Measurements from ENCODE around the gene TERB2. TPM values are rescaled to one million over a fixed set of nuclear protein-coding genes. Genes with fewer than 3 reads are reported as not detected.
"Not testable (repeated sequence)": the region's sequence is repeated elsewhere in the genome, so short reads cannot be mapped to it uniquely, and the experiment has no call there.

The TERB2 gene, protein sequence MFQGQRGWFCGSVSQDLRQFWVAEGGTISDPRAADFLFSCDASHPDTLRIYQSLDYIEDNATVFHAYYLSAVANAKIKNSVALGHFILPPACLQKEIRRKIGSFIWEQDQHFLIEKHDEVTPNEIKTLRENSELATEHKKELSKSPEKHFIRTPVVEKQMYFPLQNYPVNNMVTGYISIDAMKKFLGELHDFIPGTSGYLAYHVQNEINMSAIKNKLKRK
- total RNA-seq = not detected

DNA sequence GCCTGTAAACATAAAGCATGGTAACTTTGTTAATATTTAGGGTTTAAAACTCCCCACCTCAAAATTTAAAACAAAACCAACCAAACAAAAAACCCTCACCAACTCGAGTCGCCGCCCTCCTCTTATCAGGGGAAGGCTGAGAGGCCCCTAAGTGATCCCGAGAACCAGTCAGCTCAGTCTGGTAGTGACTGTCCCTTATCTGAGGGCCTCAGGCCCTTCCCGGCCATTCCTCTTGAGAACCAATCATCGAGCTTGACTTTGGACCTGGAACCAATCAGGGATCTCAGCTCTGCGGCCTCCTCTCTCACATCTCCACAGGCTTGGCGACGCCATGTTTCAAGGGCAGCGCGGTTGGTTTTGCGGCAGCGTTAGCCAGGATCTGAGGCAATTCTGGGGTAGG lies at the start of gene TERB2:
TSS of gene TERB2 (plus strand) at position 300 of the 400 bp plus-strand sequence. CDS start at position 332, 32 bp downstream.
- Mint-ChIP-seq H3K36me3 (ENCODE audit: low read depth) (no peaks in the 10 kb centered on the region), H3K9me3 (no peaks in the 10 kb centered on the region), H3K27ac (no peak within 1 kb of the TSS), H3K4me3 (no peak within 1 kb of the TSS), H3K4me1 (ENCODE audit: low read depth) (no peaks in the 10 kb centered on the region), H3K27me3 (ENCODE audit: low read depth) (no peaks in the 10 kb centered on the region)
- intact Hi-C loops (cut with micrococcal nuclease) = no loop called here
- CTCF ChIA-PET = interaction anchor here (0.6 kb wide), 1 partner anchor 409 kb away, joined by 3 read pairs; no protein-coding TSS in a partner anchor
- DNase-seq = no peak

GRCh38 chr15:44909423-44909822 lies 47.1 kb upstream of the TERB2 start:
- no peaks in the 10 kb centered on the region for H3K36me3 Mint-ChIP-seq (ENCODE audit: low read depth)
- peaks cover 2% of the 10 kb centered on the region for H3K27me3 Mint-ChIP-seq (ENCODE audit: low read depth)
- peaks cover 9% of the 10 kb centered on the region for H3K4me1 Mint-ChIP-seq (ENCODE audit: low read depth)
- CTCF ChIA-PET = interaction anchor here (0.6 to 0.7 kb wide), 2 partner anchors 118 to 304 kb away, joined by 3 to 4 read pairs; no protein-coding TSS in a partner anchor
- DNase-seq = no peak
- no peak overlapping the region for H3K27ac Mint-ChIP-seq
- peaks cover 1% of the 10 kb centered on the region for H3K9me3 Mint-ChIP-seq
- intact Hi-C loops (cut with micrococcal nuclease) = no loop called here
- no peak overlapping the region for H3K4me3 Mint-ChIP-seq

DNA sequence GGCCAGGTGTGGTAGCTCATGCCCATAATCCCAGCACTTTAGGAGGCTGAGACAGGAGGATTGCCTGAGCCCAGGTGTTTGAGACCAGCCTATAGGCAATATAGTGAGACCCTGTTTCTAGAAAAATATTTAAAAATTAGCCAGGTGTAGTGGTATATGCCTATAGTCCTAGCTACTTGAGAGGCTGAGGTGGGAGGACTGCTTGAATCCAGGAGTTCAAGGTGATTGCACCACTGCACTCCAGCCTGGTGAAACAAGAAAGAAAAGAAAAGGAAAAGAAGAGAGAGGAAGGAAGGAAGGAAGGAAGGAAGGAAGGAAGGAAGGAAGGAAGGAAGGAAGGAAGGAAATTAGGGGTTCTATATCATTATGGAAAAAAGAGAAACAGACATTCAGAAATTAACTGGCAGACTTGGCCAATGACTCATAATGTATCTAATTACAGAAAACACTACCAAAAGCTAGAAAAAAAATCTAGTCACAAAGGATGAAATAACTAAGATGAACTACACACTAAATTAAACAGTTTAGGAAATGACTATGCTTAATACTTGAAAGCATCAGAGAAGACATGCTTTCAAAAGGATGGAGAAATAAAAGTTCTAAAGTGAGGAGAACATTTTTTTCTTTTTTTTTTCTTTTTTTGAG lies 45.4 kb upstream of the TERB2 start:
- peaks cover 6% of the 10 kb centered on the region for H3K4me1 Mint-ChIP-seq (ENCODE audit: low read depth)
- CTCF ChIA-PET = interaction anchor here (0.5 to 2.2 kb wide), 4 partner anchors 15 to 340 kb away, joined by 3 to 10 read pairs (median 6); no protein-coding TSS in a partner anchor
- intact Hi-C loops (cut with micrococcal nuclease) = loop anchor here (1.0 to 2.0 kb wide), 2 partner anchors 29 to 602 kb away; no protein-coding TSS in a partner anchor
- H3K9me3 Mint-ChIP-seq = peaks cover 1% of the 10 kb centered on the region
- no peak for DNase-seq
- H3K36me3 Mint-ChIP-seq (ENCODE audit: low read depth) = no peaks in the 10 kb centered on the region
- no peak overlapping the region for H3K27ac Mint-ChIP-seq
- H3K27me3 Mint-ChIP-seq (ENCODE audit: low read depth) = peaks cover 2% of the 10 kb centered on the region
- H3K4me3 Mint-ChIP-seq = no peak overlapping the region

GRCh38 chr15:44912186-44912585 lies 44.3 kb upstream of the TERB2 start:
- H3K4me3 Mint-ChIP-seq; H3K36me3 Mint-ChIP-seq (ENCODE audit: low read depth); intact Hi-C loops (cut with micrococcal nuclease): not testable (repeated sequence)

GRCh38 chr15:44912974-44913448 lies 43.5 kb upstream of the TERB2 start:
- intact Hi-C loops (cut with micrococcal nuclease); H3K27me3 Mint-ChIP-seq (ENCODE audit: low read depth); H3K4me3 Mint-ChIP-seq; H3K36me3 Mint-ChIP-seq (ENCODE audit: low read depth); DNase-seq; H3K27ac Mint-ChIP-seq; H3K4me1 Mint-ChIP-seq (ENCODE audit: low read depth); H3K9me3 Mint-ChIP-seq: not testable (repeated sequence)
- CTCF ChIA-PET = interaction anchor here (0.6 to 2.2 kb wide), 3 partner anchors 60 to 1278 kb away, joined by 4 to 10 read pairs (median 7); no protein-coding TSS in a partner anchor

More at GRCh38 chr15:44912186-44912585, 44.3 kb upstream of the TERB2 start:
- CTCF ChIA-PET = interaction anchor here (2.2 kb wide), 1 partner anchor 59 kb away, joined by 10 read pairs; no protein-coding TSS in a partner anchor
- H3K4me1 Mint-ChIP-seq (ENCODE audit: low read depth); H3K27me3 Mint-ChIP-seq (ENCODE audit: low read depth); H3K9me3 Mint-ChIP-seq; DNase-seq; H3K27ac Mint-ChIP-seq: not testable (repeated sequence)

DNA sequence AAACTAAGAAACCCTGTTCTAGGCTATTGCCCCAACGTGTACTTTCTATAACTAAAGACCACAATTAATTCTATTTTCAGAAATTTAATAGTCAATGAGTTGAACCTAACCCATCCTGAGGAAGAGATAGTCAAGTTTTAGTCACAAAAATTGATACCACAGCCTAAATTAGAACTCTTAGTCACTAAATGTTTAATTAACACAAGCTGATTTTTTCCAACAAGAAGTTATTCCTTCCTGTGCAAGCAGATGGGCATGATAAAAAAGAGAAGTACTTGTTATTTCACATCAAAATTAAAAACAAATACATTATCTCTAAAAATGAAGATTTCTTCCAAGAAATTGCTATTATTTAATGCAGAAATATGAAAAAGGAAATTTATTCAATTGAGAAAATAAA lies 38.4 kb upstream of the TERB2 start:
- peaks cover 2% of the 10 kb centered on the region for H3K27me3 Mint-ChIP-seq (ENCODE audit: low read depth)
- intact Hi-C loops (cut with micrococcal nuclease) = loop anchor here (5.0 kb wide), 1 partner anchor 341 kb away; no protein-coding TSS in a partner anchor
- H3K9me3 Mint-ChIP-seq = no peaks in the 10 kb centered on the region
- H3K4me1 Mint-ChIP-seq (ENCODE audit: low read depth) = no peaks in the 10 kb centered on the region
- H3K4me3 Mint-ChIP-seq = no peak overlapping the region
- no peak overlapping the region for H3K27ac Mint-ChIP-seq
- CTCF ChIA-PET = no interaction called here
- no peaks in the 10 kb centered on the region for H3K36me3 Mint-ChIP-seq (ENCODE audit: low read depth)
- DNase-seq = no peak

DNA sequence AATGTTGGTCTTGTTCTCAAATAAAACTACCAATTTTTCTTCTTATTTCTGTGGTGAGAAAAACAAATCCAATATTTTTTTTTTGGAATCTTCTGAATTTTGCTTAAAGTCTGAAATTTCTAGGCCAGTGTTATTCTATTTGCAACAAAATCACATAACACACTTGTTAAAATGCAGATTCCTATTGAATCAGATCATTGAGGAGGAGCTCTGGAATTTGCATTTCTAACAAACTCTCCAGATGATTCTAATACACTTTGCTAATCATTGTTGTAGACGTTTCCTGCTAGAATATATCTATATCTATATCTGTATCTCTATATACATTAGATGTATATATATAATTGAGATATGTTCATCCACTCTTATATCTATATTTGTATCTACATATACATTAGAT lies 27.8 kb upstream of the TERB2 start:
- H3K4me3 Mint-ChIP-seq; H3K36me3 Mint-ChIP-seq (ENCODE audit: low read depth); H3K27me3 Mint-ChIP-seq (ENCODE audit: low read depth); H3K4me1 Mint-ChIP-seq (ENCODE audit: low read depth); DNase-seq; intact Hi-C loops (cut with micrococcal nuclease); H3K9me3 Mint-ChIP-seq; H3K27ac Mint-ChIP-seq; CTCF ChIA-PET: not testable (repeated sequence)

DNA sequence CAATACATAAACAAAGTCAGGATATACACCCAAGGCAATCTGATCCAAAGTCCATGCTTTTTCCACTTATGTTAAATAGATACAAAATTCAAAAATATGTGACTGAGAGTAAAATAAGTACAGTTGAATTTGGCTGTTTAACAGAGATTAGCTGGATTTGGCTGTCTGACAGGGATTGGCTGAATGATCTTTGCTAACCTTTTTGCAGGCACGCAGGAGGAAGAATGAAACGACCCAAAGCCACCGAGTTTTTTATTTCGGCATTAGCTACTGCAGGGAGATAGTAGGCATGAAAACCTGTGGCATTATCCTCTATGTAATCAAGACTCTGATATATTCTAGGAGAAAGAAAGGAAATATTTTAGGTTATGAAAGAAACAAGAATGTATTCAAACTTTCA lies 26.2 kb upstream of the TERB2 start:
- H3K27me3 Mint-ChIP-seq (ENCODE audit: low read depth); H3K9me3 Mint-ChIP-seq; intact Hi-C loops (cut with micrococcal nuclease); H3K4me1 Mint-ChIP-seq (ENCODE audit: low read depth); DNase-seq; H3K4me3 Mint-ChIP-seq; H3K27ac Mint-ChIP-seq; CTCF ChIA-PET; H3K36me3 Mint-ChIP-seq (ENCODE audit: low read depth): not testable (repeated sequence)

- H3K27me3 Mint-ChIP-seq (ENCODE audit: low read depth); intact Hi-C loops (cut with micrococcal nuclease); H3K36me3 Mint-ChIP-seq (ENCODE audit: low read depth); CTCF ChIA-PET; DNase-seq; H3K4me1 Mint-ChIP-seq (ENCODE audit: low read depth); H3K27ac Mint-ChIP-seq; H3K4me3 Mint-ChIP-seq; H3K9me3 Mint-ChIP-seq: not testable (repeated sequence)
Measured at GRCh38 chr15:44958302-44958701, 1.8 kb downstream of the TERB2 start.

GRCh38 chr15:44968475-44968874 lies 12.0 kb downstream of the TERB2 start:
- no peak for DNase-seq
- H3K27me3 Mint-ChIP-seq (ENCODE audit: low read depth) = no peaks in the 10 kb centered on the region
- no peak overlapping the region for H3K27ac Mint-ChIP-seq
- intact Hi-C loops (cut with micrococcal nuclease) = loop anchor here (2.0 kb wide), 2 partner anchors 68 to 148 kb away; no protein-coding TSS in a partner anchor
- H3K4me3 Mint-ChIP-seq = no peak overlapping the region
- CTCF ChIA-PET = interaction anchor here (0.6 to 1.8 kb wide), 2 partner anchors 68 to 136 kb away, joined by 3 to 10 read pairs; no protein-coding TSS in a partner anchor
- no peaks in the 10 kb centered on the region for H3K4me1 Mint-ChIP-seq (ENCODE audit: low read depth)
- H3K36me3 Mint-ChIP-seq (ENCODE audit: low read depth) = no peaks in the 10 kb centered on the region
- H3K9me3 Mint-ChIP-seq = no peaks in the 10 kb centered on the region

GRCh38 chr15:44971036-44971435 lies 14.5 kb downstream of the TERB2 start:
- CTCF ChIA-PET = no interaction called here
- H3K36me3 Mint-ChIP-seq (ENCODE audit: low read depth) = no peaks in the 10 kb centered on the region

GRCh38 chr15:44976183-44976582 lies 19.7 kb downstream of the TERB2 start:
- intact Hi-C loops (cut with micrococcal nuclease); H3K27ac Mint-ChIP-seq; H3K27me3 Mint-ChIP-seq (ENCODE audit: low read depth); H3K36me3 Mint-ChIP-seq (ENCODE audit: low read depth); H3K4me1 Mint-ChIP-seq (ENCODE audit: low read depth); H3K4me3 Mint-ChIP-seq; CTCF ChIA-PET; DNase-seq; H3K9me3 Mint-ChIP-seq: not testable (repeated sequence)

More at GRCh38 chr15:44971036-44971435, 14.5 kb downstream of the TERB2 start:
- Mint-ChIP-seq H3K4me1 (ENCODE audit: low read depth) (no peaks in the 10 kb centered on the region), H3K4me3 (no peak overlapping the region), H3K27me3 (ENCODE audit: low read depth) (no peaks in the 10 kb centered on the region), H3K9me3 (no peaks in the 10 kb centered on the region), H3K27ac (no peak overlapping the region)
- intact Hi-C loops (cut with micrococcal nuclease) = no loop called here
- no peak for DNase-seq
